ENCODE measurements around the gene TNFRSF9.

- TF ChIP-seq CTCF (conservative IDR thresholded peaks at IDR 0.05) = no peak
- TF ChIP-seq ZFX (IDR thresholded peaks at IDR 0.05) = no peak
Measured at GRCh38 chr1:7884757-7885156, 55.9 kb downstream of the TNFRSF9 start.

Measured in C4-2B (cell line).